Measurements from ENCODE around the gene MICA. TPM values are rescaled to one million over a fixed set of nuclear protein-coding genes. Genes with fewer than 3 reads are reported as not detected.

MICA gene
- polyA plus RNA-seq, 2 of the 4 experiments (the other 2 are of a cell fraction) = 20.5 to 22.8 TPM

DNA sequence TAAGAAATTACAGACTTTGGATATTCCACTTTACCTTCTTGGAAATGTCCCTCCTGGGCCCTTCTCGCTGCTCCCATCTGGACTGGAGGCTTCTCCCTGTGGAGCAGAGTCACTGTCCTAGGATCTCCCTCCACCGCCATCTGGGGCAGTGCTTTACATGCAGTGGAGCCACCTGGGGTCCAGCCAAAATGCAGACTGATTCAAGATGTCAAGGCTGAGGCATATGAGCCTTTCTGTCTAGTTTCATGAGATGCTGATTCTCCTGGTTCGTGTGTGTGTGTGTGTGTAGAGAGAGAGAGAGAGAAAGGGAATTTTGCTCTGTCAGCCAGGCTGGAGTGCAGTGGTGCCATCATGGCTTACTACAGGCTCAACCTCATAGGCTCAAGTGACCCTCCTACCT, 14.9 kb downstream of the MICA start:
- ChIA-PET POLR2A (no interaction called here), CTCF (interaction anchor here (1.0 kb wide), 1 partner anchor 180 kb away, joined by 3 read pairs; no protein-coding TSS in a partner anchor)
- Histone ChIP-seq H3K27ac (no peak overlapping the region), H3K4me1 (no peaks in the 10 kb centered on the region), H3K9me3 (no peaks in the 10 kb centered on the region), H3K4me2 (no peak overlapping the region), H3K4me3 (no peak overlapping the region)
- TF ChIP-seq EP300 (IDR thresholded peaks at IDR 0.05) (no peak), EHMT2 (IDR thresholded peaks at IDR 0.05; ENCODE audit: low read depth) (no peak), RCOR1 (IDR thresholded peaks at IDR 0.05; ENCODE audit: low read depth, low read length) (no peak), NFE2L2 (conservative IDR thresholded peaks at IDR 0.05; ENCODE audit: low read length) (no peak), FOXS1 (CRISPR knock-in tag; IDR thresholded peaks at IDR 0.05) (no peak), USF2 (IDR thresholded peaks at IDR 0.05) (no peak), BHLHE40 (IDR thresholded peaks at IDR 0.05; ENCODE audit: low read depth, low read length) (no peak), POLR2A (IDR thresholded peaks at IDR 0.05; ENCODE audit: low read length) (no peak), RAD21 (conservative IDR thresholded peaks at IDR 0.05 in 1 of 2, IDR thresholded peaks at IDR 0.05 in 1 of 2) (no peak), FOSL2 (IDR thresholded peaks at IDR 0.05) (no peak), FOSL2 (CRISPR knock-in tag; IDR thresholded peaks at IDR 0.05) (no peak)
- TF ChIP-seq, protein P1, sequence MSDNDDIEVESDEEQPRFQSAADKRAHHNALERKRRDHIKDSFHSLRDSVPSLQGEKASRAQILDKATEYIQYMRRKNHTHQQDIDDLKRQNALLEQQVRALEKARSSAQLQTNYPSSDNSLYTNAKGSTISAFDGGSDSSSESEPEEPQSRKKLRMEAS (IDR thresholded peaks at IDR 0.05) = no peak
- TF ChIP-seq, protein P2, sequence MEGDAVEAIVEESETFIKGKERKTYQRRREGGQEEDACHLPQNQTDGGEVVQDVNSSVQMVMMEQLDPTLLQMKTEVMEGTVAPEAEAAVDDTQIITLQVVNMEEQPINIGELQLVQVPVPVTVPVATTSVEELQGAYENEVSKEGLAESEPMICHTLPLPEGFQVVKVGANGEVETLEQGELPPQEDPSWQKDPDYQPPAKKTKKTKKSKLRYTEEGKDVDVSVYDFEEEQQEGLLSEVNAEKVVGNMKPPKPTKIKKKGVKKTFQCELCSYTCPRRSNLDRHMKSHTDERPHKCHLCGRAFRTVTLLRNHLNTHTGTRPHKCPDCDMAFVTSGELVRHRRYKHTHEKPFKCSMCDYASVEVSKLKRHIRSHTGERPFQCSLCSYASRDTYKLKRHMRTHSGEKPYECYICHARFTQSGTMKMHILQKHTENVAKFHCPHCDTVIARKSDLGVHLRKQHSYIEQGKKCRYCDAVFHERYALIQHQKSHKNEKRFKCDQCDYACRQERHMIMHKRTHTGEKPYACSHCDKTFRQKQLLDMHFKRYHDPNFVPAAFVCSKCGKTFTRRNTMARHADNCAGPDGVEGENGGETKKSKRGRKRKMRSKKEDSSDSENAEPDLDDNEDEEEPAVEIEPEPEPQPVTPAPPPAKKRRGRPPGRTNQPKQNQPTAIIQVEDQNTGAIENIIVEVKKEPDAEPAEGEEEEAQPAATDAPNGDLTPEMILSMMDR (IDR thresholded peaks at IDR 0.05) = no peak
- FAIRE-seq (no peak), DNase-seq (ENCODE audit: low read depth in 1 of 2, low spot score in 1 of 2) (no peak), ATAC-seq (no peak)
- 100% methylated on average over 1 of the region's 3 CpGs for WGBS (ENCODE audit: missing lambda C conversion rate)

DNA sequence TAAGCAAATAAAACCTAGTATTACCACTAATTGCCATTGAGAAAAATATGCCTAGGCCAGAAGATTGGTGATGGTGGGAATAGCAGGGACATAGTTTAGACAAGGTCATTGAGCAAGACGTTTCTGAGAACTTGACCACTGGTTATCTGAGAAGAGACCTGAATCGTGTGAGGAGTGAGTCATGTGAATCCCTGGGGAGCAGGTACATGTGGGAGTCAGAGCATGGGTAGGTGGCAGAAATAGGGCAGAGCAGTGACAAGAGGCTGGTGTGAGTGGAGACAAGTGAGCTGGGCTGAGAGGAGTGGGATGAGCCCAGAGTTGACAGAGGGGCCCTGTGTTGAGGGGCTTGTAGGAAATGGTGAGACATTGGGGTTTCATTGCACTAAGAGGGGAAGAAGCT, 16.4 kb downstream of the MICA start:
- ChIA-PET CTCF (no interaction called here), POLR2A (no interaction called here)
- H3K4me2 ChIP-seq = no peak overlapping the region
- TF ChIP-seq KDM1A (IDR thresholded peaks at IDR 0.05; ENCODE audit: low read depth) = no peak
- no peak for TF ChIP-seq PHF8 (IDR thresholded peaks at IDR 0.05; ENCODE audit: borderline replicate concordance, low read depth)
- TF ChIP-seq POLR2A (IDR thresholded peaks at IDR 0.05; ENCODE audit: low read length) = no peak
- no peak for TF ChIP-seq ZFP36 (IDR thresholded peaks at IDR 0.05; ENCODE audit: borderline replicate concordance, partially characterized antibody)
- no peak for TF ChIP-seq BCL3 (IDR thresholded peaks at IDR 0.05)
- no peak for TF ChIP-seq ESRRA (IDR thresholded peaks at IDR 0.05; ENCODE audit: borderline replicate concordance, low read length)
- TF ChIP-seq CBX8 (IDR thresholded peaks at IDR 0.05) = no peak
- no peak for TF ChIP-seq RCOR1 (IDR thresholded peaks at IDR 0.05; ENCODE audit: low read depth, low read length)
- TF ChIP-seq BHLHE40 (IDR thresholded peaks at IDR 0.05; ENCODE audit: low read depth, low read length) = no peak
- no peak for ATAC-seq
- no peak for FAIRE-seq
- WGBS (ENCODE audit: missing lambda C conversion rate) = 19% methylated on average over 2 of the region's 2 CpGs
- H3K4me3 ChIP-seq = no peak overlapping the region
- no peak overlapping the region for H3K27ac ChIP-seq
- DNase-seq (ENCODE audit: low read depth in 1 of 2, low spot score in 1 of 2) = no peak
- no peaks in the 10 kb centered on the region for H3K9me3 ChIP-seq
- no peaks in the 10 kb centered on the region for H3K4me1 ChIP-seq

DNA sequence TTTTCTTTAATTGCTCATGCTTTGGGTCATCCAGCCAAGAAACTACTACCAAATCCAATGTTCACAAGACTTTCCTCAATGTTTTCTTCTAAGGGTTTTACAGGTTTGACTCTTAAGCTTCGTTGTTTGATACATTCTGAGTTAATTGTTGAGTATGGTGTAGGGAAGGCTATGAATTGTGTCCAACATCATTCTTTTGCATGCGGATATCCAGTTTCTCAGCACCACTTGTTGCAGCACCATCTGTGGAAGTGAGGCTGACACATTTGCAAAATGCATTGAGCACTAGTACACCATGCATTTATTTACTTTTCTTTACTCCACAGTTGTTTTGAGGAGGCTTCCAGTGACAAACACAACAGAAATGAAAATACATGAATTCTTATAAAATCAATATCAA, 17.2 kb downstream of the MICA start:
- FAIRE-seq (no peak), ATAC-seq (no peak), DNase-seq (ENCODE audit: low read depth in 1 of 2, low spot score in 1 of 2) (no peak)
- 80% methylated on average over 2 of the region's 2 CpGs for WGBS (ENCODE audit: missing lambda C conversion rate)
- no peak overlapping the region for H3K4me2 ChIP-seq
- no peak overlapping the region for H3K27ac ChIP-seq
- H3K4me1 ChIP-seq = no peaks in the 10 kb centered on the region
- ChIA-PET POLR2A (no interaction called here), CTCF (no interaction called here)
- H3K9me3 ChIP-seq = no peaks in the 10 kb centered on the region
- no peak overlapping the region for H3K4me3 ChIP-seq
- TF ChIP-seq RFX5 (IDR thresholded peaks at IDR 0.05) = no peak
- no peak for TF ChIP-seq ZSCAN20 (CRISPR knock-in tag; IDR thresholded peaks at IDR 0.05)
- no peak for TF ChIP-seq CHD2 (IDR thresholded peaks at IDR 0.05; ENCODE audit: low read length, partially characterized antibody)
- TF ChIP-seq FOSB (CRISPR knock-in tag; IDR thresholded peaks at IDR 0.05) = no peak
- TF ChIP-seq NR3C1 (IDR thresholded peaks at IDR 0.05) = no peak
- TF ChIP-seq E2F6 (IDR thresholded peaks at IDR 0.05; ENCODE audit: borderline replicate concordance, low read depth) = no peak
- TF ChIP-seq MAZ (IDR thresholded peaks at IDR 0.05; ENCODE audit: borderline replicate concordance, low read depth, low read length) = no peak
- no peak for TF ChIP-seq TP53 (CRISPR knock-in tag; IDR thresholded peaks at IDR 0.05)
- TF ChIP-seq, protein P1 (IDR thresholded peaks at IDR 0.05) = no peak
- no peak for TF ChIP-seq HMGXB4 (CRISPR knock-in tag; IDR thresholded peaks at IDR 0.05; ENCODE audit: borderline replicate concordance)
- TF ChIP-seq RAD21 (conservative IDR thresholded peaks at IDR 0.05 in 1 of 2, IDR thresholded peaks at IDR 0.05 in 1 of 2) = no peak
- no peak for TF ChIP-seq HOXB13 (CRISPR knock-in tag; IDR thresholded peaks at IDR 0.05; ENCODE audit: low read depth)
